Retinal pigment epithelial cell (primary cell): ENCODE results near the gene PHF2.

Source experiments
- DNase-seq: peaks from one replicate; pipeline ENCODE4 v3.0.0-alpha.2; 2010; ENCODE audit warnings: low read depth
- H3K4me3 ChIP-seq: 2 replicates; pipeline ENCODE4 v1.5.1; 2011; ENCODE audit warnings: mild to moderate bottlenecking, low read length, control low read depth, moderate library complexity
- TF ChIP-seq, protein P1 (sequence below): conservative IDR thresholded peaks from 2 replicates; pipeline ENCODE4 v1.5.1; 2011; ENCODE audit warnings: low read depth, low read length, control low read depth, inconsistent platforms

Gene PHF2

DNA sequence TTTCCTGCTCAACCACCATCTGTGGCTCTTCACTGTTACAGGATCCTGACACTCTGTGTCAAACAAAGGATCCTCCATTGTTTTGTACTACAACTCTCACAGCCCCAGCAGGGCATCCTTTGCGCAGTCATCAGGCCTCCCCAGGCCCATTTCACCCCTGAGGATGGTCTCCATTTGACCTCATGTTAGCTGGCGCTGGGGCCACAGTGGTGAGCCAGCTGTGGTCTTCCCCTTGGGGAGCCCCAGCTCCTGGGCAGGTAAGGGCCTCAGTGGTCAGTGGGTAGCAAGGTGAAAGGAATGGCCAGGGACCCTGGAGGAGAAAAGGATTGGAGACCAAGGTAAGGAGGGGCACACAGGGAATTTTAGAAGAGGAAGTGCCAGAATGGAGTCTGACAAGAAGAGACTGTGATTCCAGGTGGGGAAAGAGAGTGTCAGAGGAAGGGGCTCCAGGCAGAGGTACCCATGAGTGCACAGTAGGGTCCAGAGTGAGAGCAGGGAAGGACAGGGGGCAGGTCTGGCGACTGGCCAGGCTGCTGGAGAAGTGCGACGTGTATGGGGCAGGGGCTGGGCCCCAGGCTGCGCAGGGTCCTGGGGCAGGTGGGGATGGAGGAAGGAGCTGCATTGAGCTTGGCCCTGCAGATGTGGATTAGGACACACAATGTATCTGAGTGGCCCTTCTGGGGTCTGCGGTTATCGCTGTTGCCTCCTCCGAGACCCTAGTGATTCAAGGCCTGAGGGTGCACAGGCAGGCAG is 109.9 kb downstream of the PHF2 start:
- no peak overlapping the region for H3K4me3 ChIP-seq
- DNase-seq, result no peak
- TF ChIP-seq, protein P1, sequence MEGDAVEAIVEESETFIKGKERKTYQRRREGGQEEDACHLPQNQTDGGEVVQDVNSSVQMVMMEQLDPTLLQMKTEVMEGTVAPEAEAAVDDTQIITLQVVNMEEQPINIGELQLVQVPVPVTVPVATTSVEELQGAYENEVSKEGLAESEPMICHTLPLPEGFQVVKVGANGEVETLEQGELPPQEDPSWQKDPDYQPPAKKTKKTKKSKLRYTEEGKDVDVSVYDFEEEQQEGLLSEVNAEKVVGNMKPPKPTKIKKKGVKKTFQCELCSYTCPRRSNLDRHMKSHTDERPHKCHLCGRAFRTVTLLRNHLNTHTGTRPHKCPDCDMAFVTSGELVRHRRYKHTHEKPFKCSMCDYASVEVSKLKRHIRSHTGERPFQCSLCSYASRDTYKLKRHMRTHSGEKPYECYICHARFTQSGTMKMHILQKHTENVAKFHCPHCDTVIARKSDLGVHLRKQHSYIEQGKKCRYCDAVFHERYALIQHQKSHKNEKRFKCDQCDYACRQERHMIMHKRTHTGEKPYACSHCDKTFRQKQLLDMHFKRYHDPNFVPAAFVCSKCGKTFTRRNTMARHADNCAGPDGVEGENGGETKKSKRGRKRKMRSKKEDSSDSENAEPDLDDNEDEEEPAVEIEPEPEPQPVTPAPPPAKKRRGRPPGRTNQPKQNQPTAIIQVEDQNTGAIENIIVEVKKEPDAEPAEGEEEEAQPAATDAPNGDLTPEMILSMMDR, result no peak

DNA sequence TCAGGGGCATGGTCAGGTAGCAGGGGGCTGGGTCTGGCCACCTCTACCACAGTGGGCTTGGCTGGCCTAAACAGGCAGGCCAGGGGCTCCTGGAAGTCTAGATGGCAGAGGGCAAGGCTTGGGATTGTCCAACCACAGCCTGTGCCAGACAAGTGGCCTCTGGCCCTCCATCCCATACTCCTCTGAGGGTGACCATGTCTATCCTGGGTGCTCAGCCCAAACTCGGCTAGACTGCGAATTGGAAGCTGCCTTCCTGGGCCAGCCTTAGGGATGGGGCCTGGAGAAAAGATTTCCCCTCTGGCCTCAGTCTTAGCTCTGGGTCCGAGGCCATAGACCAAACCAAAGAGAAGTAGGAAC is 110.5 kb downstream of the PHF2 start:
- H3K4me3 ChIP-seq, result no peak overlapping the region
- no peak for DNase-seq
- TF ChIP-seq, protein P1, result no peak

DNA sequence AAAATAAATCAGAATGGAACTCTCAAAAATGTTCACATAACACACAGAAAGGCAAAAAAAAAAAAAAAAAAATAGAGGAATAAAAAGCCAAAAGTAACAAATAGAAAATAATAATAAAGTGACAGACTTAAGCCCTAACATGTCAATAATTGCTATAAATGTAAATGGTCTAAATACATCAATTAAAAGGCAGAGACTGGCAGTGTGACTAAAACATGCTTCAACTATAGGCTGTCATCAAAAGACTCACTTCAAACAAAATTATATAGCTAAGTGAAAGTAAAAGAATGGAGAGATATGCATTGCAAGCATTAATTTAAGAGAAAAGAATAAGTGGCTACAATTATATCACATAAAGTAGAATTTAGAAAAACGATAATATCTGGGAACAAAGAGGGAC is 114.2 kb downstream of the PHF2 start:
- no peak for DNase-seq
- TF ChIP-seq, protein P1, result no peak
- no peak overlapping the region for H3K4me3 ChIP-seq

DNA sequence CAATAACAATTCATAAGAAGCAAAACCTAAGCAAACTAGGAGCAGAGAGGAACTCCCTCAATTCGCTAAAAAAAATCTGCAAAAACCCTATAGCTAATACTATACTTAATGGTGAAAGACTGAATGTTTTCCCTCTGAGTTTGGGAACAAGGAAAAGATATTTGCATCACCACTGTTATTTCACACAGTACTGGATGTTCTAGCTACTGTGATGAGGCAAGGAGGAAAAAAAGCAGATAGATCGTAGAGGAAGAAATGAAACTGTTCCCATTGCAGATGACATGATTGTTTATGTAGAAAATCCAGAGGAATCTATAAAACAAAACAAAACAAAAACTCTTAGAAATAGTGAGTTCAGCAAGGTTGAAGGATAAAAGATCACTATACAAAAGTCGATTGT is 116.7 kb downstream of the PHF2 start:
- no peak overlapping the region for H3K4me3 ChIP-seq
- no peak for DNase-seq
- TF ChIP-seq, protein P1, result no peak

DNA sequence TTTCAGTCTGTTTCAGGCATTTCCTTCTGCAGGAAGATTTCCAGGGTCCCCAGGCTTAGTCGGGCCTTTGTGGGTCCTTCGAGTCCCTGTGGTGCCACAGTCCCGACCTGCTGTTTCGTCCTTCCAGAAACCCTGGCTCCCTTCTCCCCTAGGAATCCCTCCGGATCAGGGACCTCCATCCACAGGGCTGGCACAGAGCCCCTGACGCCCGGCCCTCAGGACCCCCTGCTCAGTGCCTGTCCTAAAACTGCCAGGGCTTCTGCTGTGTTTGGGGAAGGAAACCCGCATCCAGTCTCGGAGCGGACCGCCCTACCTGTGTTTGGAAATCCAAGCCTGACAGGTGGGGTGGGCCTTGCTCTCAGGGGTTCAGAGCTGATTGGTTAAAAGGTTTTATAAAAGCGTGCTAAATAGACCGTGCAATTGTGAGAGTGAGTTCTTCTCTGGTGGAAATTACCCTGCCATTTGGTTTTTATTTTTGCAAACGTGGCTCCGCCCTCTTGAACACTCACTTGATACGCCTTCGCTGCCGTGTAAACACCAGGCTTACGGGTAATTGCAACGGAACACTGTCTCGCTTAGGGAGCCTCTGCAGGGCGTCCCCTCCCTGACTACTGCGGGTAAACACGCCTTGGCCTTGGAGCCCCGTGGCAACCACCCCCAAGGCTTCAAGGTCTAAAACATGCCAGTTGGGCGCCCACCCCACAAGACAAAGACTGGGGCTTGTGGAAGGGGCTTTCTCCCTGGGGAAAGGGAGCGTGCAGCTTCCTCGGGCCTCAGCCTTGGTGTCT is 121.2 kb downstream of the PHF2 start:
- TF ChIP-seq, protein P1, result no peak
- H3K4me3 ChIP-seq, result no peak overlapping the region
- no peak for DNase-seq

DNA sequence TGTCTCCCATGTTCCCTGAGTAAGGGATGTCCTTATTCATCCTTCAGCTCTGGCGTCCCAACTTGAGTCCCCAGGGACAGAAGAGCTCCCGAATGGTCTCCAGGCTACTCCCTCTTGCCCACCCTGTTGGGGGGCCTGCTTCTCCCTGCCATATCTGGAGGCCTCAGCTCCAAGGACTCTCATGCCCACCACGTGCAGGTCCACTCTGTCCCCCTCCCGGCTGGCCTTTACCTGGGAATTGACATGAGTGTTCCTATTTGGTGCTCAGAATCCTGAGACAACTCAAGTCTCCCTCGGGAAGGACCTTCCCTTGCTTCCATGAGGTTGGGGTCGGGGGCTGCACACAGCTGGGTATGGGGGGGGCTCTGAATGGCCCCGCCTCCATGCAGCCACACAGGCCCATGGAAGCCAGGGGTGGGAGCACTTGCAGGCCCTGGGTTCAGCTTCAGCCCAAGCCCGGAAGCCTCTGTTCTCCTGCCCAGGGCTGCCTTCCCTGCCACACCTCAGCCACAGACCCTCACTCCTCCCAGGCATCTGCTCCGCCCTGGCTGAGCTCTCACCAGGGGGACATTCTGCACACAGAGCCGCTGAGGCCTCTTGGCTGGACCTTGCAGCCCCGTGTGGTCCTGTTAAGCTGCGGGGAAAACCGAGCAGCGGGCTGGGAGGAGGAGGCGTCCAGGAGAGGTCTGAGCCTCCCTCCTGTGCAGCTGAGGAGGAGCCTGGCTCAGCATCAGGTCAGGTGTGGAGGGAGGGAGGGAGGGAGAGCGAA is 121.9 kb downstream of the PHF2 start:
- DNase-seq, result no peak
- H3K4me3 ChIP-seq, result no peak overlapping the region
- TF ChIP-seq, protein P1, result no peak
